Ammon's horn (tissue), 1 donor: ENCODE results near the gene DNAJC4.

Experiments used
- DNase-seq: peaks from one replicate; pipeline ENCODE4 v3.0.0-alpha.2; 2016; ENCODE audit warnings: low spot score

Gene DNAJC4

DNA sequence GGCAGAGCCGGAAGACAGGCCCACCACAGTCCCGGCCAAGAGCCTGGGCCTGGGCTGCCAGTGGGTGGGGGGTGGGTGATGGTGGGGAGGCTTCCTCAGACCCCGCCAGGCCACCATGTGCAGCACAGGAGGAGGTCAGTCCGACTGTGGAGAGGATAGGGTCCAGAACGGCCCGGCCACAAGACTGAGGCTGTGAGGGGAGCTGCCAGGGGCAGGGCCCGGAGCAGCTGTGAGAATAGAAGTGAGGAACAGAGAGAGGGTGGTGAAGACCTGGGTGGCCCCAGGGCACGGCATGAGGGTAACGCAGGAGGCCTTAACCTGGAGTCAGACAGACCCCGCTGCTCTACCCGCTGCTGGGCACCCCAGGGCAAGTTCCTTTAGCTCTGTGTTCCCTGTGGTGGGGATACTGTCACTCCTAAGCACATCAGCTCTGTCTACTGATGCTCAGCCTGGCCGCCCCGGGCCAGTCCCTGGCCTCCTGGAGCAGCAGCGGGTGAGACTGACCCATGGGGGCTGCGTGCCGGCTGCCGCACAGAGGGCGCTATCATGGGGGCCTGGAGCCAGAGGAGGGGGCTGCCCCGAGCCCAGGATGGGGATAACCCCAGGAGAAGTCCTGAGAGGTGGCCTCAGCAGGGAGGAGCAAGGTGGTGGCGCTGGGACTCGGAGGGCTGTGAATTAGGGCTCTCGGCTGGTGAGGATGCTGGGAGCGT, 22.1 kb upstream of the DNAJC4 start:
- no peak for DNase-seq

DNA sequence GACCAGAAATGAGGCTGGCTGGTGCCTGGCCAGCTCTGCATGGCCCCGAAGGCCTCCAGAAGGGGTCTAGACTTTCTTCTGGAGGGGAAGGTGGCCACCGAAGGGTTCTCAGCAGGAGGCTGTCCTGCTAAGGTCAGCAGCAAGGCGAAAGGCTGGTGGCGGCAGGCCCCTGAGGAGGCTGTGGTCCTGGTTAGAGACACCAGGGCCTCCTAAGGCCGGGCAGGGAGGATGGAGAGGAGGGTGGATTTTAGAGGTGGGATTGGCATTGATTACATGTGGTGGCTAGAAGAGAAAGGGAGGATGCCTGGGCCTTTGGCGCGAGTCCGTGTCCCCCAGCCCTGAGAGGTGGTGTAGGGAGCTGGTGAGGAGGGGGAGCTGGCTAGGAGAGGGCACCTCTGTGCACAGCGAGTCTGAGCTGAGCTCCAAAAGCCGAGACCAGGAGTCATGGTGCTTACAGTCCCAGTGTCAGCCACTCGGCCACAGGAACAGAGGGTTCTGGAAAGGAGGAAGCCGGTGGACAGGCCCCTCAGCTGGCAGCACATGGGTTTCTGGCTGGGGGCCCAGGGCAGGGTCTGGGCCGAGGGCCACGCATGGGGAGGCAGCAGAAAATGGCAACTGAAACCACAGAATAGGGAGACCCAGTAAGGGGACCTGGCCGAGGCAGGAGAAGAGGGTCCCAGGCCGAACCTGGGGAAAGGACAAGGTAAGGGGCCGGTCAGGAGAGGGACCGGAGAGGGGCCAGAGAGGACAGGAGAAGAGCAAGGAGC, 21.4 kb upstream of the DNAJC4 start:
- DNase-seq: no peak

DNA sequence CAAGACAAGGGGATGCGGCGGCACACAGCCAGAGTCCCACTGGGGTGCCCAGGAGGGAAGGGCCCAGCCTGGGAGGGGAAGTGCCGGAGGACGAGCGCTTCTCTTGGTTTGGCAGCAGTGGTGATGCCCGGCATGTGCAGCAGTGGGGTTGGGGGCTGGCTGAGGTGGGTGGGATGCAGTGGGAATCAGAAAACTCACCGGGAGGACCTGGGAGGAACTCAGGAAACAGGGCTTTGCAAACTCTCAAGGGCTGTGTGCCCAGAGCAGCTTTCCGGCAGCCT, 20.8 kb upstream of the DNAJC4 start:
- DNase-seq: no peak

DNA sequence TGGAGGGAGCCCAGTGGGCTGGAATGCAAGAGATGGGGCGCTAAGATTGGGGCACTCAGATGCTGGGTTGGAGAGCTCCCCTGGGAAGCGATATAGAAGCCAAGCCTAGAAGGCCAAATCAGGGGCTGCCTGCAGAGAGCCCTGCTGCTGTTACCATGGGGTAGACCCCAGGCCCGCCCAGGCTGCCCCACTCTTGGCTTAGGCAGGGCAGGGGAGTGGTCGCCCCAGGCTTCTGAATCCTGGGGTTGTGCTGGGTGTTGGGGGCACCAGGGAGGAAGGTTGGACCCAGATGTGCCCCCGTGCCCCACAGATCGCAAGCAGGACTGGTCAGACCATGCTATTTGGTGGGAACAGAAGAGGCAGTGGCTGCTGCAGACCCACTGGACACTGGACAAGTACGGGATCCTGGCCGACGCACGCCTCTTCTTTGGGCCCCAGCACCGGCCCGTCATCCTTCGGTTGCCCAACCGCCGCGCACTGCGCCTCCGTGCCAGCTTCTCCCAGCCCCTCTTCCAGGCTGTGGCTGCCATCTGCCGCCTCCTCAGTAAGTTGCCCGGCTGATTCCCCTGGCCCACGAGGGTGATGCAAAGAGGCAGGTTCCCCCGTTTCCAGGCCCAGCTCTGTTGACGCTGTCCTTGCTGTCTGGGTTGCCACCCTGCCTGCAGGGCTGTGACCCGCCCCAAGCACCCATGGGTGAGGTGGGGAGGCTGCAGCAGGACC, 19.9 kb upstream of the DNAJC4 start:
- no peak for DNase-seq

DNA sequence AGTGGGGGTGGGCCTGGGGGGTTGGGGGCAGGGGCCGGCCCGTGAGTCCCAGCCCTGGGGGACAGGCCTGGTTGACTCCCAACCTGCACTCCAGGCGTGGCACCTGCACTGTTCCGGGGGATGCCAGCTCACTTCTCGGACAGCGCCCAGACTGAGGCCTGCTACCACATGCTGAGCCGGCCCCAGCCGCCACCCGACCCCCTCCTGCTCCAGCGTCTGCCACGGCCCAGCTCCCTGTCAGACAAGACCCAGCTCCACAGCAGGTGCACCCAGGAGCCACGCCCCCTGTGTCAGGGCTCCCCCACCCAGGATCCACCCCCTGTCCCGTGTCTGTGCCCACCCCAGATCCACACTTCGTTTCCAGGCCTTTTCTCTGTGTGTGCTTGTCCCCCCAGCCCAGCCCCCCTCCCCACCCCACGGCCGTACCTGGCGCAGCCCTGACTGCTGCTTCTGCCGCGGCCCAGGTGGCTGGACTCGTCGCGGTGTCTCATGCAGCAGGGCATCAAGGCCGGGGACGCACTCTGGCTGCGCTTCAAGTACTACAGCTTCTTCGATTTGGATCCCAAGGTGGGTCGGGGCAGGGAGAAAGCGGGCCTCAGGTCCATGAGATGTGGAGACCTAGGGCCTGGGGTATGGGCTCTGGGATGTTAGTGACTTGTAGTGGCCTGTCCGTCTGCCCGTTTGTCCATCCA, 19.0 kb upstream of the DNAJC4 start:
- DNase-seq: no peak

DNA sequence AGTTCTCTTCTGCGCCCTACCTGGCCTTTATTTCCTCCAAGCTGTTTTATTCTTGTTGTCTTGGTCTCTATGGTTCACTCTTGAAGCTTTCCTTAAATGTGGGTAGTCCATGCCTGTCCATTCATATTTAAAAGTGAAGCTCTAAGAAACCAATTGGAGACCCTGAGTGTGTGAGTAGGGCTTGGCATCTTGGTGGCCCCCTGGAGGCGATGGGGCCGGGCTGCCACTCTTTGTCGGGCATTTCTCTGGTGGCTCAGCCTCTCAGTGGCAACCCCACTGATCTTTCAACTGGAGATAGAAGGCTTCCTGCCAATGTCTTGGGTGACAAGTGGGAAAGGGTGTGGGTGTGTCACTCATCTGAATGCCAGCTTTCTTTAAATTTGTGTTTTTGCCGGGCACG, 13.5 kb upstream of the DNAJC4 start:
- no peak for DNase-seq

DNA sequence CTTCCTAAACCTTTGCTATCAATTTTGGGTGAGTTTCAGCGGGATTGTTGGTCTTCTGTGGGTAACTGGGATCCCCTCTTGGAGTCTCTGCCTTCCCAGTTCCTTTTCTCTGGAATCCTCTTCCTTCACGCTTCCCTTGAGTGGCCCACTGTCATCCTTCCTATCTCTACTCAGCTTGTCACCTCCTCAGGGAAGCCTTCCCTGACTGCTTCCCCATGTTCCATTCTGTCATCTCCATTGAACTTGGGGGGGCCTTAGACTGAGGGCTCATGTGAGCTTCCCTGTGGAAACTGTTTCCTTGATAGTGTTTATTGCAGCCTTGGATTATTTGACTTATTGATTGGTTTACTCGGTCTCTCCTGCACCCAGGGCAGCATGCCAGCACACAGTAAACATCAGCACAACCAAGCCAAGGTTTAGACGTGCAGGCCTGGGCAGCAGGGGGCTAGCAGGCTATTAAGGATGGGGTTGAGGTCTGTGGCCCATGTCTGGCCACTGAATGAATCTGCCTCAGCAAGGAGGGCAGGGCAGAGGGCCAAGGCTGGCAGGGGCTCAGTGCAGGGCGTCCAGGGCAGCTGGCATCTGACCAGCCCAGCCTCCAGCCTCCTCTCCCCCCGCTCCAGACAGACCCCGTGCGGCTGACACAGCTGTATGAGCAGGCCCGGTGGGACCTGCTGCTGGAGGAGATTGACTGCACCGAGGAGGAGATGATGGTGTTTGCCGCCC, 11.6 kb upstream of the DNAJC4 start:
- DNase-seq: no peak

DNA sequence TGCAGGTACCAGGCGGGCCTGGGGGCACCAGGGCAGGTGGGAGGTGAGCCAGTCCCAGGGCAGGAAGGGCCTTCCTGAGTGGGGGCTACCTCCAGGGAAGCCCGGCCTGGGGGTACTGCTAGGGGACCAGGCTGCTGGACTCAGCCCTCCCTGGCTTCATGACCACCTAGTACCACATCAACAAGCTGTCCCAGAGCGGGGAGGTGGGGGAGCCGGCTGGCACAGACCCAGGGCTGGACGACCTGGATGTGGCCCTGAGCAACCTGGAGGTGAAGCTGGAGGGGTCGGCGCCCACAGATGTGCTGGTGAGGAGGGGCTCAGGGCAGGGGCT, 11.0 kb upstream of the DNAJC4 start:
- DNase-seq: no peak

DNA sequence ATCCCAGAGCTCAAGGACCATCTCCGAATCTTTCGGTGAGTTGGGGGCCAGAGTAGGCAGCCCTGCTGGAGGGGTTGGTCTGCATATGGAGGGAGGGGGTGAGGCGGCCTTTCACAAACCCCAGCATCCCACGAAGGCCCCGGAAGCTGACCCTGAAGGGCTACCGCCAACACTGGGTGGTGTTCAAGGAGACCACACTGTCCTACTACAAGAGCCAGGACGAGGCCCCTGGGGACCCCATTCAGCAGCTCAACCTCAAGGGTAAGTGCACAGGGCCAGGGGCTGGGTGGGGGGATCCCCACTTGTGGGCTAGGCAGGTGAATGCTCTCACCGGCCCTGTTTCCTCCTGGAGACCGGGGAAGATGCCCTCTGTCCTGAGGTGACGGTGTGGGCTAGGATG, 10.6 kb upstream of the DNAJC4 start:
- DNase-seq: no peak

DNA sequence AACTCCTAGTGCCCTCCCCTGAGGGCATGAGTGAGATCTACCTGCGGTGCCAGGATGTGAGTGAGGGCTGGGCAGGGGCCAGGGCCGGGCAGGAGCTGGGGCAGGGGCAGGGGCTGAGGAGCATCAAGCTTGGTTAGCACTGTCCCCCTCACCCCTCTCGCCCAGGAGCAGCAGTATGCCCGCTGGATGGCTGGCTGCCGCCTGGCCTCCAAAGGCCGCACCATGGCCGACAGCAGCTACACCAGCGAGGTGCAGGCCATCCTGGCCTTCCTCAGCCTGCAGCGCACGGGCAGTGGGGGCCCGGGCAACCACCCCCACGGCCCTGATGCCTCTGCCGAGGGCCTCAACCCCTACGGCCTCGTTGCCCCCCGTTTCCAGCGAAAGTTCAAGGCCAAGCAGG, 10.1 kb upstream of the DNAJC4 start:
- DNase-seq: no peak

DNA sequence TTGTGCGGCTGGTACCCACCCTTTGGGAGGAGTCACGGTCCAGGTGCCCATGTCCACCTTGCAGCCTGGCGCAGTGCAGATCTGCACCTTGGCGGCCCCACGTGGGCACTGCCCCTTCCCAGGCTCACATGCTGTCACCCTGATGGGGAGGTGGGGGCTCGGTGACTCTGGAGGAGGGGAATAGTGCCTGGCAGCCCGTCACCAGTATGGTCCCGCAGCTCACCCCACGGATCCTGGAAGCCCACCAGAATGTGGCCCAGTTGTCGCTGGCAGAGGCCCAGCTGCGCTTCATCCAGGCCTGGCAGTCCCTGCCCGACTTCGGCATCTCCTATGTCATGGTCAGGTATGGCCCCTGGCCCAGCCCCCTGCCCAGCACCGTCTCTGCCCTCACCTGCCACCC, 9.6 kb upstream of the DNAJC4 start:
- no peak for DNase-seq

DNA sequence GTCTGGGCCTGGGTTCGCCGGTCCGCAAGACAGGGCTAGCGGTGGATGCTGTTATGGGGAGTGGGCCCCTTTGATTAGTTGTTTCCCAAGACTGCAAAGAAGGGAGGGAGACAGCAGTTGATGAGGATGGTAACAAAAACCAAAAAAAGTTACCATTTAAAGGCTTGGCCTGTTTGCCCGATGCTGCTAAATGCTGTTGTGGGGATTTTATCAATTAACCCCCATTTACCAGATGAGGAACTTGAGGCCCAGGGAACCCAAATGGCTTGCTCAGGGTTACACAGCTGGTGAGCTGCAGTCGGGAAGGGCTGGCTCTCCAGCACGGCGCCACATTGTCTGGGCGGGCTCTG, 7.7 kb upstream of the DNAJC4 start:
- no peak for DNase-seq

DNA sequence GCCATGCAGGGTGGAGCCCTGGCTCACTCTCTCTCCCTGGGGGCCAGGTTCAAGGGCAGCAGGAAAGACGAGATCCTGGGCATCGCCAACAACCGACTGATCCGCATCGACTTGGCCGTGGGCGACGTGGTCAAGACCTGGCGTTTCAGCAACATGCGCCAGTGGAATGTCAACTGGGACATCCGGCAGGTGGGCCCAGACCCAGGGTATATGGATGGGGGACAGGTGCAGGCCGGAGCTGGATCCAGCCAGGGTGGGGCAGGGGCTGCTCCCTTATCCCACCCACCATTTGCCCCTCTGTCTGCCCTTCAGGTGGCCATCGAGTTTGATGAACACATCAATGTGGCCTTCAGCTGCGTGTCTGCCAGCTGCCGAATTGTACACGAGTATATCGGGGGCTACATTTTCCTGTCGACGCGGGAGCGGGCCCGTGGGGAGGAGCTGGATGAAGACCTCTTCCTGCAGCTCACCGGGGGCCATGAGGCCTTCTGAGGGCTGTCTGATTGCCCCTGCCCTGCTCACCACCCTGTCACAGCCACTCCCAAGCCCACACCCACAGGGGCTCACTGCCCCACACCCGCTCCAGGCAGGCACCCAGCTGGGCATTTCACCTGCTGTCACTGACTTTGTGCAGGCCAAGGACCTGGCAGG, 7.2 kb upstream of the DNAJC4 start:
- no peak for DNase-seq

DNA sequence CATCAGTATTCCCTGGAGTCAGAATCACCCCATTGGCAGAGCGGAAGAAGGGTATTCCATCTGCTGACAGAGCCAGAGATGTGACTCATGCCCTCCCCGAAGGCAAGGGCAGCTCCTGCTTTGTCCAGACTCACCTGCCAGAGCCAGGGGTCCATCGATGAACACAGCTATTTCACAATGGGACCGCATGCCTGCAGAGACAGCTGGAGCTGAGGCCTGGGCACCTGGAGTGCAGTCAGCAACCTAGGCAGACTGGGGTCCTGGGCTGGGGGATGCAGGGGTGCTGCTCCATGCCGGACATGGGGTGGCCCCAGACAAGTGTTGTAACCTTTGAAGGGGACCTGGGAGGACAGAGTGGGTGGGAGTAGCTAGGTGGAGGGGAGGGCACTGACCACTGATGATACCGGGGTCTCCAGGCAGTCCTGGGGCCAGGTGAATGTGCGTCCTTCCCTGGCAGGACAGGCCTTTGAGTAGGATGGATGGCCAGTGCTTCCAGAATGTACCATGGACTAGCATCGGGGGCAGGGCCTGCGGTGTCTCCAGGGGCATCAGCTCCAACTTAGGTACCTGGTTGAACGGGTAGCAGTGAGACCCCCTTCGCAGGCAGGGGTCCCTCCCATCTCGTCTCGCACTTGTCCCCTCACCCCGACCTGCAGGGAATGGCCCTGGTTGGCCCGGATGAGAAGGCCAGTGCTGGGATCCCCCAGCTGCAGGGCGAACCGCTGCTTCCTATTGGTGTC, 6.0 kb upstream of the DNAJC4 start:
- DNase-seq: no peak

DNA sequence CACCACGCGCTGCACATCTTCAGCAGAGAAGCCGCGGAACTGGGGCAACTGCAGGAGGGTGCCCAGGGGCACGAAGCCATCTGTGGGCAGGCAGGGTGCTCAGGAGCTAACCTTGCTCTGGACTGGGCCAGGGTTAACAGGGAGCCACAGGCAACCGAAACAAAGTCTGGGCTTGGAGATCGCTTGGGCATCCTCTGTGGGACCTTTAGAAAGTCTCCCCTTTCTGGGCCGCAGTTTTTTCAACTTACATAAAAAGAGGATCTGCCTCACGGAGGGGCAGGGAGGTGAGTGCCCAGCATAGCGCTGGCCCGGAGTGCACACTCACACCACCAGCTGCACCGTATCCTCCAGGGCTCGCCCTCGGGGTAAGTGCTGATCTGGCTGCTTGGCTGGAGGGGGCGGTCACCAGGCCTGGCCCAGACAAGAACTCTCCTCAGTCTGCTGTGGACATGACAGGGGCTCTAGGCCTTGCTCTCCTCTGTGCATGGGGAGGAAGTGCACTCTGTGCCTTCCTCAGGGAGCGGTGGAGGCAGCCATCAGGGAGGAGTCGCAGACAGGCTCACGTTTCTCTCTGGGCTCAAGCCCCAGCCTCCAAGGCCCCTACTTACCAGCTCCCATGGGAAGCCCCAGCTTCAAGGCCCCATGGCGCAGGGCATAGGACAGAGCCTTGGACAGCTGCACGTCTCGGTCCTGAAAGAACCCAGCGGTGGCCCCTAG, 5.3 kb upstream of the DNAJC4 start:
- DNase-seq: no peak

DNA sequence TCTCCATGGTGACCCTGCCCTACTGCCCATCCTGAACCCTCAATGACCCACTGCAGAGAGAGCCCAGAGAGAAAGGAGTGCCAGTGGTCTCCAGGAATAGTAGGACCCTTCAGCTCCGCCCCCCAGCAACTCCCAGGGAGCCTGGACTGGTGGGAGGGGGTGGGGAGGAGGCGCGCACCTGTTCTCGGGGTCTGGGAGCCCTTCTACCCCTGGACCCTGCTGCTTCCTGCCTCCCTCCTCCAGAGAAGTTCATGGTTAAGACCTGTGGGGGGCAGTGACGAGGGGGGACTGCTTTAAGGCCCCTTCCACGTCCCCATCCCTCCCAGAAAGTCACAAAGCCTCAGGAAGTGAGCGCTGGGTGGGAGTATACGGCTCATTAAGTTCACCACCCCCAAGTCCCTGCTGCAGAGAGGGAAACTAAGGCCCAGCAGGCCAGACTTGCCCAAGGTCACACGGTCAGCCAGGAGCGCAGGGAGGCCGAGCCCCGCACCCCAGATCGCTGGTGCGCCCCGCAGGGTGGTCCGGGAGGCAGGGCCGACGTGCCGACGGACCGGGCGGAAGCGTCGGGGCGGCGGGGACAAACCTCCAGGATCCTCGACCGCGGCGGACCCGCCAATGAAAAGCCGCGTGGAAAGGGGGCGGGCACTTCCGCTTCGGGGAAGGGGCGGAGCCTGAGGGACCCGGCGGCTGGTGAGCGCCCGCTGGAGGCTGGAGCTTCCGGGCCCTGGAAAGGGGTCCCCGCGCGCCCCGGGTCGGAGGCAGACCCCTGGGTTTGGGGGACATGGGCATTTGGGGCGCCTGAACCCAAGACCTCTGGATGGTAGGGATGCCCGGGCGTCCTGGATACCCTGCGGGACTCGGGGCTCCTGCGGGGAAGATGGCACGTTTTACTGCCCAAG, 4.5 kb upstream of the DNAJC4 start, which contains the start of the genes NUDT22 and TRPT1:
NUDT22 (plus strand) TSS at position 667 of the 899 bp plus-strand sequence. CDS start 379 bp downstream, outside the sequence.
TRPT1 (minus strand) TSS at position 579 of the 899 bp plus-strand sequence; CDS start at position 253, 326 bp downstream.
- DNase-seq: peak; percentile 91

DNA sequence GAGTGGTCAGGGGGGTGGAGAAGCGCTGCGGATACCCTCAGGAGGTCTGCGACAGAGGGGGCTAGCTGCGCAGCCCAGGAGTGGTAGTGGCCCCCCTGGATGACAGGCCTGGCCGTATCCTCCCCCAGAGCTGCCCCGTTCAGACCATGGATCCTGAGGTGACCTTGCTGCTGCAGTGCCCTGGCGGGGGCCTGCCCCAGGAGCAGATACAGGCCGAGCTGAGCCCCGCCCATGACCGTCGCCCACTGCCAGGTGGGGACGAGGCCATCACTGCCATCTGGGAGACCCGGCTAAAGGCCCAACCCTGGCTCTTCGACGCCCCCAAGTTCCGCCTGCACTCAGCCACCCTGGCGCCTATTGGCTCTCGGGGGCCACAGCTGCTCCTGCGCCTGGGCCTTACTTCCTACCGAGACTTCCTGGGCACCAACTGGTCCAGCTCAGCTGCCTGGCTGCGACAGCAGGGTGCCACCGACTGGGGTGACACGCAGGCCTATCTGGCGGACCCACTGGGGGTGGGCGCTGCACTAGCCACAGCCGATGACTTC, 3.8 kb upstream of the DNAJC4 start:
- peak; percentile 66 for DNase-seq

DNA sequence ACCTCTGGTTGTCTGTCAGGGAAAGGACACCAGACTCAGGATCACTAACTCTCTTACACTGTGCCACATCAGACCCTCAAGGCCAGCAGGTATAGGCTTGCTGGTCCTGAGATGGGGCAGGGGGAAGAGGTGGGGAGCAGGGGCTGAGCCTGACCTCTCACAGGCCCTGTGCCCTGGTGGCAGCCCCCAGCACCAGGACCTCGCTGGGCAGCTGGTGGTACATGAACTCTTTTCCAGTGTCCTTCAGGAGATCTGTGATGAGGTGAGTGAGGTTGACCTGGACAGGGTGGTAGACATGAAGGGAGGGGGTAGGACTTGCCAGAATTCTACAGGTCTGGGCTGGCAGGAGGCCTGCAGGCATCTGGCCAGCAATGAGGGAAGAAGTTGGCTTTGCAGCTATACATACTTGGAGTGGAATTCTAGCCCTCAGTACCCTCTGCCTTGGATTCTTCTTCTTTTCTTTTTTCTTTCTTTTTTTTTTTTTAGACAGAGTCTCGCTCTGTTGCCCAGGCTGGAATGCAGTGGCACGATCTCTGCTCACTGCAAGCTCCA, 2.9 kb upstream of the DNAJC4 start:
- no peak for DNase-seq
